NB4 (cell line): Measurements from ENCODE around the gene PYROXD2.

Experiments used
- DNase-seq: peaks from one replicate; pipeline ENCODE4 v3.0.0; 2010; ENCODE audit warnings: low read depth
- H3K4me3 ChIP-seq: one replicate; pipeline ENCODE4 v1.5.1; 2011; ENCODE audit warnings: mild to moderate bottlenecking, low read depth, low read length, moderate library complexity
- MAX ChIP-seq: IDR thresholded peaks from 2 replicates; pipeline ENCODE4 v1.6.1; 2011; ENCODE audit warnings: low read depth, low read length
- MYC ChIP-seq: IDR thresholded peaks from 2 replicates; pipeline ENCODE4 v1.6.1; 2011; ENCODE audit warnings: low read depth, low read length
- POLR2A ChIP-seq: IDR thresholded peaks from 2 replicates; pipeline ENCODE4 v1.6.1; 2011; ENCODE audit warnings: mild to moderate bottlenecking; ENCODE audit not compliant: insufficient read length; ENCODE audit errors: extremely low read depth
- TF ChIP-seq, protein P1 (sequence below): IDR thresholded peaks from one replicate; pipeline ENCODE4 v1.5.1; 2012; ENCODE audit warnings: low read depth, low read length

The PYROXD2 gene

DNA sequence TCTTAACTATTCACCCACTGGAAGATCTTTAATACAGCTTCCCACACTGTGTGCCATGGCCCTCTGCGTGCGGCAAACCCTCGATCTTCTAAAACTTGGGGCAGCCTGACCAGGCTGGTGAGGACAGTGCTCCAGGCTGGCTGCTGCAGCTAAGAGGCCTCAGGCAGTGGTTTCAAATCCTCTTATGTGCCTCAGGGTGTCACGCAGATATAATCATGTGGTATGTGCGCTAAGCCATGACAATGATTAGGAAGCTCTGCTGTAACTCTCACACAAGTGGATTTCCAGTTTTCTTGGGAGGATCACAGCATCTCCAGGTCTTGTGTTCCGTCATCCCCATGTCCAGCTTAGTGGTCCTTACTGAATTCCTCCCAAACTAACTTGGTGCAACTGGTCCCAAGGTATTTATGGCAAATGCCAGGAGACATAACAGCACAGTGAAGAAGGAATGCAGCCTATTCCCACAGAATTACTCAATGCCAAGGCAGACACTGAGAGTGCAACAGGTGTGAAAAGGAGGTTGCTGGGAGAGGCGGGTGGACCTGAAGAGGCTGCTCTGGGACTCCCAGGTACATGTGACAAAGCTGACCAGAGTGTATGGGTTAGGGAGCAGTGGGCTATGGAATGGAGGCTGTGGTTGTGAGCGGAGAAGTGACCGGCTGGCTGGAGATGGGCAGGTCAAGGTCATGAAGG, 29.5 kb upstream of the PYROXD2 start:
- DNase-seq = no peak
- no peak overlapping the region for H3K4me3 ChIP-seq
- TF ChIP-seq, protein P1, sequence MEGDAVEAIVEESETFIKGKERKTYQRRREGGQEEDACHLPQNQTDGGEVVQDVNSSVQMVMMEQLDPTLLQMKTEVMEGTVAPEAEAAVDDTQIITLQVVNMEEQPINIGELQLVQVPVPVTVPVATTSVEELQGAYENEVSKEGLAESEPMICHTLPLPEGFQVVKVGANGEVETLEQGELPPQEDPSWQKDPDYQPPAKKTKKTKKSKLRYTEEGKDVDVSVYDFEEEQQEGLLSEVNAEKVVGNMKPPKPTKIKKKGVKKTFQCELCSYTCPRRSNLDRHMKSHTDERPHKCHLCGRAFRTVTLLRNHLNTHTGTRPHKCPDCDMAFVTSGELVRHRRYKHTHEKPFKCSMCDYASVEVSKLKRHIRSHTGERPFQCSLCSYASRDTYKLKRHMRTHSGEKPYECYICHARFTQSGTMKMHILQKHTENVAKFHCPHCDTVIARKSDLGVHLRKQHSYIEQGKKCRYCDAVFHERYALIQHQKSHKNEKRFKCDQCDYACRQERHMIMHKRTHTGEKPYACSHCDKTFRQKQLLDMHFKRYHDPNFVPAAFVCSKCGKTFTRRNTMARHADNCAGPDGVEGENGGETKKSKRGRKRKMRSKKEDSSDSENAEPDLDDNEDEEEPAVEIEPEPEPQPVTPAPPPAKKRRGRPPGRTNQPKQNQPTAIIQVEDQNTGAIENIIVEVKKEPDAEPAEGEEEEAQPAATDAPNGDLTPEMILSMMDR = no peak
- no peak for TF ChIP-seq MAX
- TF ChIP-seq POLR2A = no peak
- TF ChIP-seq MYC = no peak

- H3K4me3 ChIP-seq = no peak overlapping the region
- DNase-seq = no peak
- TF ChIP-seq, protein P1 = no peak
- TF ChIP-seq MYC (no peak), MAX (no peak), POLR2A (no peak)
Observed at GRCh38 chr10:98438715-98439114, 23.7 kb upstream of the PYROXD2 start.

GRCh38 chr10:98436704-98437103, 21.7 kb upstream of the PYROXD2 start:
- no peak for TF ChIP-seq MYC
- TF ChIP-seq, protein P1 = no peak
- TF ChIP-seq POLR2A = no peak
- TF ChIP-seq MAX = no peak
- DNase-seq = no peak

GRCh38 chr10:98435178-98435577, 20.2 kb upstream of the PYROXD2 start:
- DNase-seq = no peak
- TF ChIP-seq POLR2A (no peak), MAX (no peak), MYC (no peak)
- TF ChIP-seq, protein P1 = no peak
- no peak overlapping the region for H3K4me3 ChIP-seq

More at GRCh38 chr10:98436704-98437103, 21.7 kb upstream of the PYROXD2 start:
- H3K4me3 ChIP-seq = no peak overlapping the region

GRCh38 chr10:98433881-98434732, 19.1 kb upstream of the PYROXD2 start:
- DNase-seq = no peak
- H3K4me3 ChIP-seq = no peak overlapping the region
- TF ChIP-seq MAX = no peak
- no peak for TF ChIP-seq MYC
- no peak for TF ChIP-seq POLR2A
- TF ChIP-seq, protein P1 = no peak
